ENCODE data around the gene SLC6A3.
A peak's percentile ranks its signal among the peaks of the same experiment; 100 is the strongest.

Gene SLC6A3

DNA sequence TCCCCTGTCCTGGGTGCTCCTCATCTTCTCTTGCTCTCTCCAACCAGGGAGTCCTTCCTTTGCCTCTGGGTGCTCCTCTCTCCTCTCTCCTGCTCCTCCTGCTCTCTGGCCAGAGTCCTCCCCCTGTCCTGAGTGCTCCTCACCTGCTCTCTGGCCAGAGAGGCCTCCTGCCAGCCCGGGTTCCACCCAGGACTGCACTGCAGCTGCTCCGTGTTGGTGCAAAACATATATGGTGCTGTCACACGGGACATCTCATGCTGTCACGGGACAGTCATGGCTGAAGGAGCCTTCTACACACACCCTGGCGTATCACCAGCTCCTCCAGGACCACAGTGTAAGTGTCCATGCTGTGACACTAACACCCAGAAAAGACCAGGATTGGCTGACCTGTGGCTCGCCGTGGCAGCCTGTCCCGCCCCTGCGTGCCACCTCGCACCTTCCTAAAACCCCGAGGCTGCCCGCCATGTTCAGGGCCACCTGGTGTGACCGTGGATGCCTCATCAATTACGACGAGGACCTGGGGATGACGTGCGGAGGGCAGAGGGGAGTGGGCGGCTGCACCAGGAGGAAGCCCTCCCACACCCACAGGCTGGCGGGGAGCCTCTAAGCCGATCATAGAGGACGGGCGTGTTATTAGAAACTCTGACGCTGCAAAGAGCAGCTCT lies 27.9 kb upstream of the SLC6A3 start:
- no peak for TF ChIP-seq YY1 (IDR thresholded peaks at IDR 0.05; ENCODE audit: insufficient read depth, insufficient read length)
- TF ChIP-seq ZNF274 (IDR thresholded peaks at IDR 0.05; ENCODE audit: low read depth, low read length) = no peak
- no peak for TF ChIP-seq SUZ12 (IDR thresholded peaks at IDR 0.05; ENCODE audit: extremely low read depth, insufficient read depth, insufficient read length)
- H3K36me3 ChIP-seq (ENCODE audit: insufficient read depth, insufficient read length, low read length) = peaks cover 94% of the 10 kb centered on the region

DNA sequence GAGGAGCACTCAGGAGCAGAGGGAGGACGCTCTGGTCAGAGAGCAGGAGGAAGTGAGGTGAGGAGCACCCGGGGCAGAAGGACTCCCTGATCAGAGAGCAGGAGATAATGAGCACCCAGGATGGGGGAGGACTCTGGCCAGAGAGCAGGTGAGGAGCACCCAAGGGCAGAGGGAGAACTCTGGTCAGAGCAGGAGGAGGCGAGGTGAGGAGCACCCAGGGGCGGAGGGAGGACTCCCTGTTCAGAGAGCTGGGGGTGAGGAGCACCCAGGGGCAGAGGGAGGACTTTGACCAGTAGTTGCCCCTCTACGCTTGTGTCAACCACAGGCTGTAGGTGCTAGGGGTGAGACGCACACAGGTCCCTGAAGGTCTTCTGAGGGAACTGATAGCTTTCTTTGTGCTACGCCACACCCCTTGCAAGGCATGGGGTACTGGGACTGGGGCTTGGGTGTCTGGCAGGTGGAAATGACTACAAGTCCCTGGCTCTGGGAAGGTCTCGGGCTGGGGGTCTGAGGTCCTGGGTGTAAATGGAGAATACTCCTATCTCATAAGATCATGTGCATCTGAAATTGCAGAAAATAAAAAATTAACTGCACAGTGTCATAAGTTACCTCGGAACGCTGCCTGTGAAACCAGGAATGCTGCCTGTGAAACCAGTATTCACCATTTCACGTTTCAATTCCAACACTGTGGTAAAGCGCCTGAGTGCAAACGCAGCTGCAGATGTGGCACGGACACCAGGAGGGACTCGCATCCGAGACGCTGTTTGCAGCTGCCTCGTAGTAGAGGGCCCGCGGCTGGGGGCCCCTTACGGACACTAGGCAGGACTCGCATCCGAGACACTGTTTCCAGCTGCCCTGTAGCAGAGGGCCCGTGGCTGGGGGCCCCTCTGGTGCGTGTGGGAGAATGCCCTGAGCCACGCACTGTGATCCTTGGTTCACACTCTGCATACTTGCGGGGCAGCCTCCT lies 27.0 kb upstream of the SLC6A3 start:
- H3K4me3 ChIP-seq (ENCODE audit: insufficient read length, low read depth) = no peak overlapping the region
- peaks cover 11% of the 10 kb centered on the region for H3K4me1 ChIP-seq (ENCODE audit: insufficient read depth, insufficient read length)
- H3K27me3 ChIP-seq (ENCODE audit: insufficient read depth, insufficient read length) = no peaks in the 10 kb centered on the region
- H3K9ac ChIP-seq (ENCODE audit: insufficient read length, low read depth) = no peak overlapping the region
- DNase-seq (ENCODE audit: low read depth, low spot score) = no peak
- TF ChIP-seq ZNF274 (IDR thresholded peaks at IDR 0.05; ENCODE audit: low read depth, low read length) = no peak
- no peak for TF ChIP-seq YY1 (IDR thresholded peaks at IDR 0.05; ENCODE audit: insufficient read depth, insufficient read length)
- TF ChIP-seq SUZ12 (IDR thresholded peaks at IDR 0.05; ENCODE audit: extremely low read depth, insufficient read depth, insufficient read length) = no peak
- H3K9me3 ChIP-seq (ENCODE audit: insufficient read depth, low read length) = no peaks in the 10 kb centered on the region
- peaks cover 96% of the 10 kb centered on the region for H3K36me3 ChIP-seq (ENCODE audit: insufficient read depth, insufficient read length, low read length)

More for the DNA sequence above, 27.9 kb upstream of the SLC6A3 start:
- H3K4me1 ChIP-seq (ENCODE audit: insufficient read depth, insufficient read length) = peaks cover 8% of the 10 kb centered on the region
- DNase-seq (ENCODE audit: low read depth, low spot score) = no peak
- H3K9ac ChIP-seq (ENCODE audit: insufficient read length, low read depth) = no peak overlapping the region
- no peak overlapping the region for H3K4me3 ChIP-seq (ENCODE audit: insufficient read length, low read depth)
- no peaks in the 10 kb centered on the region for H3K9me3 ChIP-seq (ENCODE audit: insufficient read depth, low read length)
- no peaks in the 10 kb centered on the region for H3K27me3 ChIP-seq (ENCODE audit: insufficient read depth, insufficient read length)

DNA sequence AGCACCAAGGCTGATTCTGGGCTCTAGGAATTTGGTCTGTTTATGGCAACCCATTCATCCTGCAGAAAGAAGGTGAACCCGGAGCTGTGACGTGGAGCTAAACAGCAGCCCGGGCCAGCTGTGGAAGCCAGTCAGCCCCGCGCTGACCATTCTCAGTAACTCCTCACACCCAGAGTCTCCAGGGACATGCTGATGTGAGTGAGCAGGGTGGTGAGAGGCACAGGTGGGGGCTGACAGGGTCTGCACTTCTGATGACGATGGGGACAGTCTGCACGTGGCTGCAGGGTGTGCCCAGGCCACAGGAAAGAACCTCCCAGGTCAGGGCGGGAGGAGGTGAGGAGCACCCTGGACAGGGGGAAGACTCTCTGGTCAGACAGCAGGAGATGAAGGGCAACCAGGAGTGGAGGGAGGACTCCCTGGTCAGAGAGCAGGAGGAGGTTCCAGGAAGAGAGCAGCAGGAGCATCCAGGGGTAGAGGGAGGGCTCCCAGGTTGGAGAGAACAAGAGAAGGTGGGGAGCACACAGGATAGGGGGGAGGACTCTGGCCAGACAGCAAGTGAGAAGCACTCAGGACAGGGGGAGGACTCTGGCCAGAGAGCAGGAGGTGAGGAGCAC lies 26.1 kb upstream of the SLC6A3 start:
- Histone ChIP-seq H3K36me3 (ENCODE audit: insufficient read depth, insufficient read length, low read length) (peaks cover 96% of the 10 kb centered on the region), H3K4me1 (ENCODE audit: insufficient read depth, insufficient read length) (peaks cover 8% of the 10 kb centered on the region), H3K27me3 (ENCODE audit: insufficient read depth, insufficient read length) (no peaks in the 10 kb centered on the region), H3K9me3 (ENCODE audit: insufficient read depth, low read length) (no peaks in the 10 kb centered on the region), H3K4me3 (ENCODE audit: insufficient read length, low read depth) (no peak overlapping the region), H3K9ac (ENCODE audit: insufficient read length, low read depth) (no peak overlapping the region)
- DNase-seq (ENCODE audit: low read depth, low spot score) = no peak
- no peak for TF ChIP-seq YY1 (IDR thresholded peaks at IDR 0.05; ENCODE audit: insufficient read depth, insufficient read length)

DNA sequence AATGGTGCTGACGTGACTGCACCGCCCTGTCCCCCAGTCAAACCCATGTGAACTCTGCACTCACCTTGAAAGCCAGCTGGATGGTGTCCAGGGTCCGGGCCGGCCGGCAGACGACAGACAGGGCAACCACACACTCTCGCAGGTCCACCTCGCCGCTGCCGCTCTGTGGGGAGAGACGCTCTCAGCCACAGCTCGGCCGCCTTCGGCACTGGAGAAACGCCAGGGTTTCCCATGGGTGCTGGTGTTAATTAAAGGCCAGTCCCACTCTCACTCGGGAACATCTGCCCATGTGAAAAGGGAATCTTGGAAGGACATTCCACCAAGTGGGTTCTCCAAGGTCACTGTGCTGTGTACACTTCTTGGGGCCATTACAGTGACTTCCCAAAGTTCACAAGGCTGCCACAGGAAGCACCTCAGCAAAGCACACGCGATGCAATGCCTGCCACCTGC lies 25.5 kb upstream of the SLC6A3 start:
- TF ChIP-seq YY1 (IDR thresholded peaks at IDR 0.05; ENCODE audit: insufficient read depth, insufficient read length) (no peak), SUZ12 (IDR thresholded peaks at IDR 0.05; ENCODE audit: extremely low read depth, insufficient read depth, insufficient read length) (no peak), ZNF274 (IDR thresholded peaks at IDR 0.05; ENCODE audit: low read depth, low read length) (no peak)
- Histone ChIP-seq H3K9ac (ENCODE audit: insufficient read length, low read depth) (no peak overlapping the region), H3K36me3 (ENCODE audit: insufficient read depth, insufficient read length, low read length) (peaks cover 96% of the 10 kb centered on the region), H3K27me3 (ENCODE audit: insufficient read depth, insufficient read length) (no peaks in the 10 kb centered on the region), H3K4me1 (ENCODE audit: insufficient read depth, insufficient read length) (peaks cover 10% of the 10 kb centered on the region), H3K9me3 (ENCODE audit: insufficient read depth, low read length) (no peaks in the 10 kb centered on the region), H3K4me3 (ENCODE audit: insufficient read length, low read depth) (no peak overlapping the region)
- DNase-seq (ENCODE audit: low read depth, low spot score) = no peak

DNA sequence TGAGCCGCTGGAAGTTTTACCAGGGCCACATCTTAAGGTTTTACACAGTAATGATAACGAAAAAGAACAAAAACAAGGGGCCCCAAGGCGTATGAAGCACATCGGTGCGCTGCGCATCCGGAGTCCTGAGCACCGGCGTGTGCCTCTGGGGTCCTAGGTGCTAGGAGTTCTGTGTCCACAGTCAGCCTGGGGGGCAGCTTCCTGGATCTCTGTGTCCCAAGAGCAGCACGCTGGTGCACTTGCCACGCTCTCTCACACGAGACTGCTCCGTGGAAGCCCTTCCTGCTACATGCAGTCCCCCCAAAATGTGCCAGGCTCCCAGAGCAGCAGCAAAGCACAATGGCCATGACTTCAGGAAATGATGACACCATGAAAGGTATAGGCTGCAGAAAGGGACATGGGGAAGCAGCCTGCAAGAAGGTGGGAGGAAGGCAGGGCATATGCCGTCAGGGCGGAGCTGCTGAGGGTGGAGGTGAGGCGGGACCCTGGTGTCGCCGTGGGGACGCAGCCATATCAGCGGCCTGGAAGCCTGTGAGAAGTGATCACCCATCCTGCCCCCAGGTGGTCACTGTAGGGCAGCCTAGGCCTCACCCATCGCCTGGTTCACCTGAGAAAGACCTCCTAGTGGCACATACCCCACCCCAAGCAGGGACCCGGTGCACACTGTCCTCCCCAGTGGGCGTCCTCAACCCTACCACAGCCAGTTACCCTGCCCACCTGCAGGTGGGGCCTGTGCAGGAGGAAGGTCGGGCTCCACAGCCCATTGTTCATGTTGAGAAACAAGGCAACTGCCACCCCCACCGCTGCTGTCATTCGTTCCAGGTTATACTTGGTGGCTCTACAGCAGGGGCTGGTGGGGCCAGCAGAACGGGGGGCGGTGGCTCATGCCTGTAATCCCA lies 23.6 kb upstream of the SLC6A3 start:
- no peak overlapping the region for H3K4me3 ChIP-seq (ENCODE audit: insufficient read length, low read depth)
- TF ChIP-seq ZNF274 (IDR thresholded peaks at IDR 0.05; ENCODE audit: low read depth, low read length) (no peak), YY1 (IDR thresholded peaks at IDR 0.05; ENCODE audit: insufficient read depth, insufficient read length) (no peak), SUZ12 (IDR thresholded peaks at IDR 0.05; ENCODE audit: extremely low read depth, insufficient read depth, insufficient read length) (no peak)
- no peak overlapping the region for H3K9ac ChIP-seq (ENCODE audit: insufficient read length, low read depth)
- H3K36me3 ChIP-seq (ENCODE audit: insufficient read depth, insufficient read length, low read length) = peaks cover 97% of the 10 kb centered on the region
- DNase-seq (ENCODE audit: low read depth, low spot score) = no peak
- H3K4me1 ChIP-seq (ENCODE audit: insufficient read depth, insufficient read length) = peaks cover 12% of the 10 kb centered on the region
- no peaks in the 10 kb centered on the region for H3K27me3 ChIP-seq (ENCODE audit: insufficient read depth, insufficient read length)
- no peaks in the 10 kb centered on the region for H3K9me3 ChIP-seq (ENCODE audit: insufficient read depth, low read length)

DNA sequence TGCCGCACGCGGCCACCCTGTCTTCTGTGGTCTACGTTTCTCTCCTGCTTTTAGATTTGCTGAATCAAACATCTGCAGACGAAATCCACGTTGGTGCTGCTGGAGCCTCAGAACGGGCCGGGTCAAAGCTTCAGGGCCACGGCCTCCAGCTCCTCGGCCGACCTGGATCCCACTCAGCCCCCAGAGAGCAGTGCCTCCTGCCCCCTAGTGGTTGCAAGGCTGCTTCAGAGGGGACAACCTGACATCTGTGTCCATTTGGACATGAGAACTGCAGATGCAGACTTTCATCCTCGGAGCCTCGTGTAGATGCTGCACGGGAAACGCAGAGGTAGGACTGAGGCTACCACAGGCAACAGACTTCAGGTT lies 23.0 kb upstream of the SLC6A3 start:
- H3K4me1 ChIP-seq (ENCODE audit: insufficient read depth, insufficient read length) = peaks cover 12% of the 10 kb centered on the region
- TF ChIP-seq YY1 (IDR thresholded peaks at IDR 0.05; ENCODE audit: insufficient read depth, insufficient read length) (no peak), SUZ12 (IDR thresholded peaks at IDR 0.05; ENCODE audit: extremely low read depth, insufficient read depth, insufficient read length) (no peak), ZNF274 (IDR thresholded peaks at IDR 0.05; ENCODE audit: low read depth, low read length) (no peak)
- no peak overlapping the region for H3K4me3 ChIP-seq (ENCODE audit: insufficient read length, low read depth)
- no peaks in the 10 kb centered on the region for H3K9me3 ChIP-seq (ENCODE audit: insufficient read depth, low read length)
- no peaks in the 10 kb centered on the region for H3K27me3 ChIP-seq (ENCODE audit: insufficient read depth, insufficient read length)
- H3K36me3 ChIP-seq (ENCODE audit: insufficient read depth, insufficient read length, low read length) = peaks cover 97% of the 10 kb centered on the region
- DNase-seq (ENCODE audit: low read depth, low spot score) = peak; percentile 15
- H3K9ac ChIP-seq (ENCODE audit: insufficient read length, low read depth) = no peak overlapping the region
